Calu3 (cell line): Measurements from ENCODE around the gene HBD. TPM values are rescaled to one million over a fixed set of nuclear protein-coding genes. Genes with fewer than 3 reads are reported as not detected.

Experiments used
- BruUV-seq: library from RNA; stranded (reverse); fragments of 400-500 nt; replicated peaks from 2 replicates; lab custom pipeline; 2021; lab: Mats Ljungman, UMichigan
- CTCF ChIA-PET: fragments of 300-600 bp; sonication (Branson Sonifier 250); formaldehyde crosslinking; loops from one replicate; lab custom pipeline; 2022; ENCODE audit warnings: antibody characterized with exemption; lab: Charles Lee
- DNase-seq: peaks from one replicate; pipeline ENCODE4 v3.0.0; 2022
- H3K27ac Mint-ChIP-seq: one replicate; pipeline ENCODE4 v1.8.0; 2022; ENCODE audit warnings: mixed read lengths; ENCODE audit not compliant: unreplicated experiment
- H3K27me3 Mint-ChIP-seq: one replicate; pipeline ENCODE4 v1.8.0; 2022; ENCODE audit warnings: mixed read lengths; ENCODE audit not compliant: unreplicated experiment
- H3K36me3 Mint-ChIP-seq: one replicate; pipeline ENCODE4 v1.8.0; 2022; ENCODE audit warnings: mild to moderate bottlenecking, moderate library complexity, mixed read lengths; ENCODE audit not compliant: insufficient read depth, unreplicated experiment
- H3K4me1 Mint-ChIP-seq: one replicate; pipeline ENCODE4 v1.8.0; 2022; ENCODE audit warnings: mild to moderate bottlenecking, low read depth, mixed read lengths; ENCODE audit not compliant: unreplicated experiment
- H3K4me3 Mint-ChIP-seq: one replicate; pipeline ENCODE4 v1.8.0; 2022; ENCODE audit warnings: mild to moderate bottlenecking, low read depth, moderate library complexity, mixed read lengths; ENCODE audit not compliant: unreplicated experiment
- H3K9me3 Mint-ChIP-seq: one replicate; pipeline ENCODE4 v1.8.0; 2022; ENCODE audit warnings: low read depth, mixed read lengths; ENCODE audit not compliant: unreplicated experiment
- CTCF ChIP-seq: fragments of 200-600 bp; IDR thresholded peaks from one replicate; pipeline ENCODE4 v1.8.0; 2022; ENCODE audit warnings: antibody characterized with exemption; ENCODE audit not compliant: unreplicated experiment
- intact Hi-C: fragments of 100-400 bp; cut with micrococcal nuclease; formaldehyde crosslinking; loops from one replicate; pipeline ENCODE4 v1.10.0; 2022; ENCODE audit not compliant: unreplicated experiment
- total RNA-seq: library from RNA; stranded (reverse); gene quantifications from 2 replicates; pipeline ENCODE4 v1.2.3, GENCODE V29; 2022

HBD gene
- total RNA-seq, 1 experiment from 2014 or later, result not detected

- H3K4me1 Mint-ChIP-seq, result peaks cover 8% of the 10 kb centered on the region
- no peak for TF ChIP-seq CTCF
- H3K27ac Mint-ChIP-seq, result no peak overlapping the region
- no peaks in the 10 kb centered on the region for H3K27me3 Mint-ChIP-seq
- H3K36me3 Mint-ChIP-seq, result no peaks in the 10 kb centered on the region
- no TSS peak for BruUV-seq
- intact Hi-C loops, result no loop called here
- DNase-seq, result no peak
- no peaks in the 10 kb centered on the region for H3K9me3 Mint-ChIP-seq
- H3K4me3 Mint-ChIP-seq, result no peak overlapping the region
- CTCF ChIA-PET, result interaction anchor here (0.6 to 0.7 kb wide), 2 partner anchors 356 to 827 kb away, joined by 3 to 5 read pairs; no protein-coding TSS in a partner anchor
Observed at GRCh38 chr11:5276697-5277096, 42.4 kb upstream of the HBD start.

GRCh38 chr11:5275369-5276110, 41.3 kb upstream of the HBD start:
- no TSS peak for BruUV-seq
- TF ChIP-seq CTCF, result no peak
- Mint-ChIP-seq H3K27ac (no peak overlapping the region), H3K4me3 (no peak overlapping the region), H3K4me1 (peaks cover 3% of the 10 kb centered on the region), H3K36me3 (no peaks in the 10 kb centered on the region), H3K9me3 (no peaks in the 10 kb centered on the region), H3K27me3 (no peaks in the 10 kb centered on the region)
- no peak for DNase-seq
- intact Hi-C loops, result no loop called here
- CTCF ChIA-PET, result no interaction called here

- no peak for TF ChIP-seq CTCF
- DNase-seq, result no peak
- Mint-ChIP-seq H3K27me3 (peaks cover 9% of the 10 kb centered on the region), H3K27ac (no peak overlapping the region), H3K36me3 (no peaks in the 10 kb centered on the region), H3K4me3 (no peak overlapping the region), H3K4me1 (no peaks in the 10 kb centered on the region), H3K9me3 (no peaks in the 10 kb centered on the region)
- CTCF ChIA-PET, result no interaction called here
- no TSS peak for BruUV-seq
- intact Hi-C loops, result no loop called here
Observed at GRCh38 chr11:5274395-5274794, 40.1 kb upstream of the HBD start.

- H3K27ac Mint-ChIP-seq, result no peak overlapping the region
- no peaks in the 10 kb centered on the region for H3K4me1 Mint-ChIP-seq
- DNase-seq, result no peak
- no peaks in the 10 kb centered on the region for H3K36me3 Mint-ChIP-seq
- no peak overlapping the region for H3K4me3 Mint-ChIP-seq
- no TSS peak for BruUV-seq
- intact Hi-C loops, result no loop called here
- CTCF ChIA-PET, result no interaction called here
- H3K9me3 Mint-ChIP-seq, result no peaks in the 10 kb centered on the region
- no peak for TF ChIP-seq CTCF
- peaks cover 28% of the 10 kb centered on the region for H3K27me3 Mint-ChIP-seq
Observed at GRCh38 chr11:5272395-5273017, 38.2 kb upstream of the HBD start.
